Activated CD8-positive, alpha-beta memory T cell treated with anti-CD3 and anti-CD28 coated beads, Interleukin-2, amount 50 U/mL, for 48 hours (primary cell): Measurements from ENCODE around the gene SAPCD2.

Experiments
- DNase-seq: peaks from one replicate; pipeline ENCODE4 v3.0.0-alpha.2; 2020

SAPCD2 gene

GRCh38 chr9:137080260-137081122 is 10.1 kb upstream of the SAPCD2 start:
- DNase-seq = no peak

- DNase-seq = no peak
Measured at GRCh38 chr9:137079401-137079787, 9.0 kb upstream of the SAPCD2 start.

DNA sequence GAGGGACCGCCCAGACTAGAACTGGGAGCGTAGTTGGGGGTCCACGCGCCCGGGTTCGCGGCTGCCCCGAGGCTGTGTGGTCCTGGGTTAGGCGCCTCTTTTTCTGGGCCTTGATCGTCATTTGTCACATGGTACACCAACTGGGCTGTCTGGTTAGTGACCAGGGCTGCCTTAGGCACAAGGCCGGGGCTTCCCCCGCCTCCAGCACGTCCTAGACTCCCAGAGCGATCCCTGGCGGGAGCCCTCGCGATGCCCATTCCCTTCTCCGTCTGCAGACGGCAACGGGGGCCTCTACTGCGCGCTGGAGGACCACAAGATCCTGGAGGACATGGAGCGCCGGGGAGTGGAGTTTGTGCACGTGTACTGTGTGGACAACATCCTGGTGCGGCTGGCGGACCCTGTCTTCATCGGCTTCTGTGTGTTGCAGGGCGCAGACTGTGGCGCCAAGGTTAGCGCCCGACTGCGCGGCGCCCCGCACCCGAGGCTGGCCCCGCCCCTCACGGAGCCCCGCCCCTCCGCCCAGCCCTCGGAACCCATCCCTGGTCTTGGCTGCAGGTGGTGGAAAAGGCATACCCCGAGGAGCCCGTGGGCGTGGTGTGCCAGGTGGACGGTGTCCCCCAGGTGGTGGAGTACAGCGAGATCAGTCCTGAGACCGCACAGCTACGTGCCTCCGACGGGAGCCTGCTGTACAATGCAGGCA is 8.5 kb upstream of the SAPCD2 start:
- no peak for DNase-seq

- DNase-seq = peak; percentile 75
Measured at GRCh38 chr9:137077758-137078693, 7.7 kb upstream of the SAPCD2 start.

DNA sequence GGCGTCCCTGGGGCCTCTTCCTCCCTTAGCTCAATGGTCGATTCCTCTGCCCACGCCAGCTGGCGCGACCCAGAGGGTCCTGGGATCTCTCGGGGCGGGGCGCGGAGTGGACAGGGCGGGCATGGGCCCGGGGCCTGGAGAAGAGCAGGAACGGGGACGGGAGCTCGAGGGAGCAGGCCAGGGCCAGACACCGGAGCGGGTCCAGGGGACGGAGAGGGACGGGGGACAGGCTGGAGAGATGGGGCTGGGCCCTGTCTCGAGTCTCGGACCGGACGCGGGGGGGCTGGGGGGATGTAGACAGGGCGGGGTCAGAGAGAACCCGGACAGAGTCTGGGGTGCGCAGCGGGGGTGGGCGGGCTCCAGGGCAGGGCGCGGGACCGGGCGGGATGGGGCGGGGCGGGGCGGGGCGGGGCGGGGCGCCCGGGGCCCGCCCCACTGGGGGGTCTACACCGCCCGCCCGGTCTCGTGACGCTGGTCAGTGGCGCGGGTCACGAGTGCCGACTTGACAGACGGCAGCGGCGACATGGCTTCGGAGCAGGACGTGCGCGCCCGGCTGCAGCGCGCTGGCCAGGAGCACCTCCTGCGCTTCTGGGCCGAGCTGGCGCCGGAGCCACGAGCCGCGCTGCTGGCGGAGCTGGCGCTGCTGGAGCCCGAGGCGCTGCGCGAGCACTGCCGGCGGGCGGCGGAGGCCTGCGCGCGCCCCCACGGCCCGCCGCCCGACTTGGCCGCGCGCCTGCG is 6.8 kb upstream of the SAPCD2 start, which contains the start of gene UAP1L1:
TSS of gene UAP1L1 (plus strand) at position 508 of the 738 bp plus-strand sequence. CDS start at position 524, 16 bp downstream.
- DNase-seq = peak; percentile 81

DNA sequence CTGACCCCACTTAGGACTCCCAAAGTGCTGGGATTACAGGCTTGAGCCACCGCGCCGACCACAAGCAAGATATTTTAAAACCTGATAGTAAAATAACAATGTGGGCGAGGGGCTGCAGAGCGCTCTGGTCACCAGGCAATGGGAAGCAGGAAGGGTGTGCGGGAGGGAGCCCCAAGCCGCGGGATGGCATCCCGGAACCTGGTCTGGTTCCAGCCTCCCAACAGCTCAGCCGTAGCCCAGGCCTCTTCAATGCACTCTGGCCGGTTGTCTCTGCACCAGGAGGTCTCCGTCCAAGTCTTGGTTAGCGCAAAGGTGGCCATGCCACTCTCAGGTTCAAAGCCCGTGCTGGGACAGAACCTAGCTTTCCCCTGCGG is 6.3 kb upstream of the SAPCD2 start:
- no peak for DNase-seq

DNA sequence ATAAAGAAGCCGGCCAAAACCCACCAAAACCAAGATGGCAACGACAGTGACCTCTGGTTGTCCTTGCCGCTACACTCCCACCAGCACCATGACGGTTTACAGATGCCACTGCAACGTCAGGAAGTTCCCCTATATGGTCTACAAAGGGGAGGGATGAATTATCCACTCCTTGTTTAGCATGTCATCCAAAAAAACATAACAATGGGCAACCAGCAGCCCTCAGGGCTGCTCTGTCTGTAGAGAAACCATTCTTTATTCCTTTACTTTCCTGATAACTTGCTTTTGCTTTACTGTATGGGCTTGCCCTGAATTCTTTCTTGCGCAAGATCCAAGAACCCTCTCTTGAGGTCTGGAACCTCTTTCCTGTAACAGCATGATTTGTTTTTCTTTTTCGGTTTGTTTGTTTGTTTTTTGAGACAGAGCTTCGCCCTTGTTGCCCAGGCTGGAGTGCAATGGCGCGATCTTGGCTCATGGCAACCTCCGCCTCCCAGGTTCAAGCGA is 5.0 kb upstream of the SAPCD2 start:
- no peak for DNase-seq

DNA sequence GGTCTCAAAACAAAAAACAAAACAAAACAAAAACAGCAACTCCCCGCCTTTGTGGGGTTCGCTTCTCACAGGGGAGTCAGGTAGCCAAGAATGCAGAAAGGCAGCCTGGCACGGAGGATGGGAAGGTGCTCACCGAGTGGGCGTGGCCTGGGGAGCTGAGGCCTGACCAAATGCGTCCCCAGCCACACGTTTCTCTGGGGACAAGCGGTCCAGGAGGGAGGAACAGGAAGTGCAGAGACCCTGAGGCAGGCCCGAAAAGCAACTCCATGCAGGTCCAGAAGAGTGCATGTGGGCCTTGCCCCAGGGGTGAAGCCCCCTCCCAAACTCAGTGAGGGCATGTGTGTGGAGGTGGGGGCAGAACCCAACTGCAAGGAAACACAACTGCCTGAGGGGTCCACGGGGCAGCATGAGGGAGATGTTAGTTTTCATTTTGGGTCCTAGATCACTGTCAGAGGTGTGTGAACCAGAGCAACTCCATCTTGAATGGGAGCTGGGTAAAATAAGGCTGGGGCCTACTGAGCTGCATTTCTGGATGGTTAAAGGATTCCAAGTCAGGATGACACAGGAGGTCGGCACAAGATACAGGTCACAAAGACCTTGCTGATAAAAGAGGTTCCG is 4.4 kb upstream of the SAPCD2 start:
- DNase-seq = no peak

GRCh38 chr9:137073992-137074399 is 3.6 kb upstream of the SAPCD2 start:
- DNase-seq = no peak

DNA sequence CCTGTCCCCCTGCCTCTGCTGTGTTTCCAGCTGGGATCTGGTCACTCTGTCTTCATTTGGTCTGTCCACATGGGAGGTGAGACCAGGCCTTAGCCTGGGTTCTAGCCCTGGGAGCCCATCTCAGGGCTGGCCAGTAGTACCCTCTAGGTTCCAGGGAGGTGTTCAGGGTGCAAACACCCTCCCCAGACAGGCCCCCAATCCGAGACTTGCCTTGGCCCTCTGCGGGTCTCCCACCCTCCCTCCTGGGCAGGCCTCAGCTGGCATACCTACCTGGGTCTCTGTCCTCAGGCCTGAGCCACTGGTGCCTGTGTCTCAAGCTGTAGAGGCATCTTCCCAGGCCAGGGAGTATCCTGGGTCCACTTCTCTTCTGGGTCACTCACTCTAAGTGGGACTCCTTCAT is 925 bp upstream of the SAPCD2 start:
- no peak for DNase-seq

GRCh38 chr9:137070906-137071275 is 534 bp upstream of the SAPCD2 start:
- no peak for DNase-seq

DNA sequence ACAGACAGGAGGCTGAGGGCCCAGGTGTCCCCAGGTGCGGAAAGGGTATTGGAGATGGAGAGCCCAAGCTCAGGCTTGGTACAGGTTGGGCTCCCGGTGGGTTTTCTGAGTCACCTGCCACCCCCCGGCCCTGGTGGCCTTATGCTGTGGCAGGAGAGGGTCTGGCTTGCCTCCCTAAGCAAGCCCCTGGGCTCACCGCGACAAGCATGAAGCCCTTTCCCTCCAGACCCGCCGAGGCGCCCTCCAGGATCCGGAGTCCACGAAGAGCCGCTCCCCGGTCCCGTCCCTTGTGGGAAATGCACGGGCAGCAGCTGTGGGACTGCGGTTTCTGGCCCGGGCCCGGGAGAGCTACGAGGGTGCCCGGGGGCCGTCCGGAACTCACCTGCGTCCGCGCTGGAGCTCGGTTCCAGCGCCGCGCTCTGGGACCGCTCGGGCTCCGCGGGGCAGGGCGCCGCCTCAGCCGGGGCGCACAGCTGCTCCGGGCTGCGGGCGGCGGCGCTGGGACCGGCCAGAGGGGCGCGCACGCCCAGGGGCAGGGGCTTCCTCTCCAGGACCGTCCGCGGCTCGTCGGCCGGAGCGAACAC is 757 bp downstream of the SAPCD2 start:
- no peak for DNase-seq

DNA sequence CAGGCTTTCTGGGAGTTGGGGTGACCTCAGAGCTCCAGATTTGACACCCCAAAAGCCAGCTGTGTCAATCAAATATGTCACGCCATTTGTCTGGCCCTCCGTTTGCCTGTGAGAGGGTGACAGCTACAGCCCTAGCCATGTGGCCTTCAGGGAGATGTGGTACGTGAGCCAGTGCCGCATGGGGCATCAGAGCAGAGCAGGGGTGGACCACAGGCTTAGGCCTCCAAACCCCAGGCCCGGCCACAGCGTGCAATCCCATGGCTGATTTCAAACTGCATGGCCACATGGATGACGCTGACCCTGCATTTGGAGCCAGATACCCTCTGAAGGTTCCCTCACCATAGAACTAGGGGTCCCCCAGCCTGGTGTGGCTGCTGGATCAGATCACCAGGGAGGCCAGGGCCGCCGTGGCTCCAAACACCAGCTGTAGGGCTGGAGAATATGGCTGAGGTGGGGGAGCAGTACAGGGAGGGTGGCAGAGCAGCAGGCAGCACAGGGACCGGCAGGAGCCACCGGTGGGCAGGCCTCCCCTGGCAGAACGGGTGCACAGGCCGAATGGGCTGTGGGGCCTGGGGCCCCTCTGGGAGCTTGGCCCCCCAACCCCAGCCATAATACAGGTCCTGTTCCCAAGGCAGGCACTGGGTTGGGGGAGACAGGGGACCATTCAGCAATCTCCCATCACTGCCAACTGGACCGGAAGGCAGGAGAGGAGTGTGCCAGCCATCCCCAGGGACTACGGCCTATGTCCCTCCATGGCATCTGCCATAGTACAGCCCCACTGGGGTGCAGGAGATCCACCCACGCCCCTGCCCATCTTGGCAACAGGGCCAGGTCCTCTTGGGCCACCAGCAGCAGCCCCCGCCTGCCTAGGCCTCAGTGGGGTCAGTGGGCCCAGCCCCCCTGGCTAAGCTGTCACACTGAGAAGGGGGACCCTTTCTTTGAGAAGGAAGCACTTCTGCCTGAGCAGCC is 1.5 kb downstream of the SAPCD2 start:
- no peak for DNase-seq

GRCh38 chr9:137067860-137068538 is 2.4 kb downstream of the SAPCD2 start:
- peak; percentile 92 for DNase-seq

- DNase-seq = no peak
Measured at GRCh38 chr9:137066096-137066861, 4.1 kb downstream of the SAPCD2 start.

DNA sequence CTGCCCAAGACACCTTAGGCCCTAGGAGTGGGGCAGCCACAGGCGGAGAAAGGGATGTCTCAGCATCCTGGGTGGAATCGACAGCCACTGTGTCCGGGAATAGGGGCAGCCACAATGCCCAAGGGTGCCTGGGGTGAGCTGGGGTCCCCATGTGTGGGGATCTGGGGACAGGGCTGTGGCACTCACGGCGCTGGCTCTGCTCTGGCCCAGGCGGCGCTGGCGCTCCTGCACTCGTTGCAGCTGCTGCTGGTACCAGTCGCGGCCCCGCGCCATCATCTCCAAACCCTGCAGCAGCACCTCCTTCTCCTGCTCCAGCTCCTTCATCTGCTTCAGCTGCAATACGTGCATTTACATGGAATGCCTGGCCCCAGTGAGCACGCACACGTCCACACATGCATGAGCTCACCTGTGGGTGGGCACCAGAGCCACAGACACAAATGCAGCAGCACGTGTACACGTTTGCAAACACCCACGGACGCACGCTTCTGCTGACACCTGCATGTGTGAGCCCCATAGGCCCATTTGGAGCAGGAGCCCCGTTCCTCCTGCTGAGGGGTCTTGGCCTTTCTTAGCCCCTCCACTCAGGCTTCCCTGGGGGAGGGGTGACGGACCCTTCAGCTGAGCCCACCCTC is 4.9 kb downstream of the SAPCD2 start:
- no peak for DNase-seq

DNA sequence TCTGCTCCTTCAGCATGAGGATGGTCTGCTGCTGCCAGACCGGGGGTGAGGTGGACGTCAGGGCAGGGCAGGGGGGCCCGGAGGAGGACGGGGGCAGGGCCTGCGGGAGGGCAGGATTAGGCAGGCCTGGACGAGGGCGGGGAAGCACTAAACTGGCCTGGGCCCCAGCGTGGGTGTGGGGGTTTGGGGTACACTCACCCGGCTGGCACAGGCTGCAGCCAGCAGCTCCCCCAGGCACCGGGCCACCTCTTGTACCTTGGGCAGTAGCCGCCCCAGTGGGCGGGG is 5.5 kb downstream of the SAPCD2 start:
- no peak for DNase-seq
